HepG2 (cell line): ENCODE data around the gene MT4. TPM values are rescaled to one million over a fixed set of nuclear protein-coding genes. Genes with fewer than 3 reads are reported as not detected.

Experiments
- CREB1 ChIP-seq, 2 experiments: fragments of 450-650 bp in 1 of 2; IDR thresholded peaks; 2 replicates each; pipeline ENCODE4 v1.6.1; 2016 to 2017; ENCODE audit warnings: control low read depth in 1 of 2, mild to moderate bottlenecking in 1 of 2, missing compliant biosample characterization in 1 of 2, missing genetic modification characterization in 1 of 2
- FLYWCH1 ChIP-seq: sonication (generic); formaldehyde crosslinking; IDR thresholded peaks from 2 replicates; pipeline ENCODE4 v1.8.1; 2023; ENCODE audit warnings: mild to moderate bottlenecking, missing genetic modification reagents
- FOXM1 ChIP-seq: sonication (generic); formaldehyde crosslinking; IDR thresholded peaks from 2 replicates; pipeline ENCODE4 v1.5.0; 2020; ENCODE audit warnings: missing genetic modification reagents
- GTF3A ChIP-seq: sonication (generic); formaldehyde crosslinking; conservative IDR thresholded peaks from 2 replicates; pipeline ENCODE4 v1.4.0; 2020; ENCODE audit warnings: mild to moderate bottlenecking, missing genetic modification reagents
- LCORL ChIP-seq, 2 experiments: fragments of 450-650 bp in 1 of 2; sonication (generic) in 1 of 2; formaldehyde crosslinking in 1 of 2; IDR thresholded peaks; 2 replicates each; pipeline versions ENCODE4 v1.5.0 to v1.6.1; 2017 to 2020; ENCODE audit warnings: antibody characterized with exemption in 1 of 2, missing genetic modification reagents in 1 of 2
- MXD4 ChIP-seq: IDR thresholded peaks from 2 replicates; pipeline ENCODE4 v1.6.1; 2016; ENCODE audit warnings: mild to moderate bottlenecking, missing biosample characterization, missing genetic modification reagents
- MYNN ChIP-seq: sonication (generic); formaldehyde crosslinking; IDR thresholded peaks from 2 replicates; pipeline ENCODE4 v1.4.0; 2020; ENCODE audit warnings: mild to moderate bottlenecking, low read depth, missing genetic modification reagents
- RARA ChIP-seq: IDR thresholded peaks from 2 replicates; pipeline ENCODE4 v1.6.1; 2016; ENCODE audit warnings: missing genetic modification reagents, missing compliant biosample characterization
- SNAPC5 ChIP-seq: sonication (generic); formaldehyde crosslinking; IDR thresholded peaks from 2 replicates; pipeline ENCODE4 v1.8.1; 2023; ENCODE audit warnings: mild to moderate bottlenecking, missing genetic modification reagents, borderline replicate concordance
- SOX5 ChIP-seq: IDR thresholded peaks from 2 replicates; pipeline ENCODE4 v1.6.1; 2016; ENCODE audit warnings: borderline replicate concordance
- ZBTB40 ChIP-seq, 2 experiments: fragments of 450-650 bp in 1 of 2; sonication (generic) in 1 of 2; formaldehyde crosslinking in 1 of 2; IDR thresholded peaks; 2 replicates each; pipeline versions ENCODE4 v1.6.1 to v1.8.0; 2016 to 2022; ENCODE audit warnings: antibody characterized with exemption in 1 of 2, mild to moderate bottlenecking in 1 of 2, missing genetic modification reagents in 1 of 2
- ZNF780A ChIP-seq: sonication (generic); formaldehyde crosslinking; IDR thresholded peaks from 2 replicates; pipeline ENCODE4 v1.8.0; 2022; ENCODE audit warnings: mild to moderate bottlenecking, missing genetic modification reagents, moderate library complexity
- polyA plus RNA-seq, 8 experiments: library from polyadenylated mRNA; depleted of rRNA in 3 of 8; stranded (reverse) in 7 of 8; unstranded in 1 of 8; fragments of >200 nt; fragmentation: Illumina TruSeq in 4 of 8; extraction: Trizol in 4 of 8; gene quantifications; 2 replicates each; pipeline versions ENCODE4 v1.2.1 to v1.2.3, GENCODE V29; 2011 to 2016; ENCODE audit warnings: low read depth in 4 of 8, missing spikeins in 1 of 8, mixed read lengths in 1 of 8; ENCODE audit not compliant: insufficient read depth in 1 of 8
- total RNA-seq, 5 experiments: library from RNA; depleted of rRNA; stranded (reverse); fragments of >200 nt; fragmentation: Illumina TruSeq; extraction: Trizol; gene quantifications; 2 replicates each; pipeline ENCODE4 v1.2.3, GENCODE V29; 2016; ENCODE audit warnings: low read depth in 1 of 5
- TF ChIP-seq, protein P1 (sequence below): IDR thresholded peaks from 2 replicates; pipeline ENCODE4 v1.4.0; 2020; ENCODE audit warnings: mild to moderate bottlenecking, missing genetic modification reagents
- TF ChIP-seq, protein P2 (sequence below): IDR thresholded peaks from 2 replicates; pipeline ENCODE4 v1.6.1; 2016

The MT4 gene
- total and polyA plus RNA-seq, 2 of the 13 experiments (the other 11 are each of a cell fraction or from before 2014, with no cell fraction given): not detected

GRCh38 chr16:56519459-56520250 is 45.2 kb upstream of the MT4 start, which contains the start of gene BBS2 (continued):
- no peak for TF ChIP-seq LCORL (IDR thresholded peaks at IDR 0.05)
- TF ChIP-seq LCORL (CRISPR knock-in tag; IDR thresholded peaks at IDR 0.05): peak; percentile 87
- TF ChIP-seq MYNN: no peak; the same call in 1 of the 2 replicates
- TF ChIP-seq ZBTB40 (IDR thresholded peaks at IDR 0.05): no peak
- TF ChIP-seq ZBTB40 (CRISPR knock-in tag; IDR thresholded peaks at IDR 0.05): no peak; the same call in 1 of the 2 replicates
- TF ChIP-seq, protein P1, sequence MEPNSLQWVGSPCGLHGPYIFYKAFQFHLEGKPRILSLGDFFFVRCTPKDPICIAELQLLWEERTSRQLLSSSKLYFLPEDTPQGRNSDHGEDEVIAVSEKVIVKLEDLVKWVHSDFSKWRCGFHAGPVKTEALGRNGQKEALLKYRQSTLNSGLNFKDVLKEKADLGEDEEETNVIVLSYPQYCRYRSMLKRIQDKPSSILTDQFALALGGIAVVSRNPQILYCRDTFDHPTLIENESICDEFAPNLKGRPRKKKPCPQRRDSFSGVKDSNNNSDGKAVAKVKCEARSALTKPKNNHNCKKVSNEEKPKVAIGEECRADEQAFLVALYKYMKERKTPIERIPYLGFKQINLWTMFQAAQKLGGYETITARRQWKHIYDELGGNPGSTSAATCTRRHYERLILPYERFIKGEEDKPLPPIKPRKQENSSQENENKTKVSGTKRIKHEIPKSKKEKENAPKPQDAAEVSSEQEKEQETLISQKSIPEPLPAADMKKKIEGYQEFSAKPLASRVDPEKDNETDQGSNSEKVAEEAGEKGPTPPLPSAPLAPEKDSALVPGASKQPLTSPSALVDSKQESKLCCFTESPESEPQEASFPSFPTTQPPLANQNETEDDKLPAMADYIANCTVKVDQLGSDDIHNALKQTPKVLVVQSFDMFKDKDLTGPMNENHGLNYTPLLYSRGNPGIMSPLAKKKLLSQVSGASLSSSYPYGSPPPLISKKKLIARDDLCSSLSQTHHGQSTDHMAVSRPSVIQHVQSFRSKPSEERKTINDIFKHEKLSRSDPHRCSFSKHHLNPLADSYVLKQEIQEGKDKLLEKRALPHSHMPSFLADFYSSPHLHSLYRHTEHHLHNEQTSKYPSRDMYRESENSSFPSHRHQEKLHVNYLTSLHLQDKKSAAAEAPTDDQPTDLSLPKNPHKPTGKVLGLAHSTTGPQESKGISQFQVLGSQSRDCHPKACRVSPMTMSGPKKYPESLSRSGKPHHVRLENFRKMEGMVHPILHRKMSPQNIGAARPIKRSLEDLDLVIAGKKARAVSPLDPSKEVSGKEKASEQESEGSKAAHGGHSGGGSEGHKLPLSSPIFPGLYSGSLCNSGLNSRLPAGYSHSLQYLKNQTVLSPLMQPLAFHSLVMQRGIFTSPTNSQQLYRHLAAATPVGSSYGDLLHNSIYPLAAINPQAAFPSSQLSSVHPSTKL: 0 out of 2 replicates have a peak, but pooled peaks have one; percentile 48
- 0 out of 2 replicates have a peak, but pooled peaks have one; percentile 51 for TF ChIP-seq SNAPC5
- TF ChIP-seq, protein P2, sequence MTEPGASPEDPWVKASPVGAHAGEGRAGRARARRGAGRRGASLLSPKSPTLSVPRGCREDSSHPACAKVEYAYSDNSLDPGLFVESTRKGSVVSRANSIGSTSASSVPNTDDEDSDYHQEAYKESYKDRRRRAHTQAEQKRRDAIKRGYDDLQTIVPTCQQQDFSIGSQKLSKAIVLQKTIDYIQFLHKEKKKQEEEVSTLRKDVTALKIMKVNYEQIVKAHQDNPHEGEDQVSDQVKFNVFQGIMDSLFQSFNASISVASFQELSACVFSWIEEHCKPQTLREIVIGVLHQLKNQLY (CRISPR knock-in tag): no peak
- no peak for TF ChIP-seq FLYWCH1
- no peak for TF ChIP-seq CREB1 (IDR thresholded peaks at IDR 0.05)
- TF ChIP-seq CREB1 (CRISPR knock-in tag; IDR thresholded peaks at IDR 0.05): no peak
- 0 out of 2 replicates have a peak, but pooled peaks have one; percentile 21 for TF ChIP-seq RARA (CRISPR knock-in tag)
- no peak for TF ChIP-seq ZNF780A (CRISPR knock-in tag)
- no peak for TF ChIP-seq FOXM1 (CRISPR knock-in tag)
- TF ChIP-seq MXD4: peak; percentile 79
- no peak for TF ChIP-seq GTF3A (CRISPR knock-in tag)
- TF ChIP-seq SOX5: 0 out of 2 replicates have a peak, but pooled peaks have one; percentile 38
